ENCODE data around the gene SAPCD1. TPM values are rescaled to one million over a fixed set of nuclear protein-coding genes. Genes with fewer than 3 reads are reported as not detected.

Gene SAPCD1
- polyA plus RNA-seq, 1 experiment, result 0.88 TPM

DNA sequence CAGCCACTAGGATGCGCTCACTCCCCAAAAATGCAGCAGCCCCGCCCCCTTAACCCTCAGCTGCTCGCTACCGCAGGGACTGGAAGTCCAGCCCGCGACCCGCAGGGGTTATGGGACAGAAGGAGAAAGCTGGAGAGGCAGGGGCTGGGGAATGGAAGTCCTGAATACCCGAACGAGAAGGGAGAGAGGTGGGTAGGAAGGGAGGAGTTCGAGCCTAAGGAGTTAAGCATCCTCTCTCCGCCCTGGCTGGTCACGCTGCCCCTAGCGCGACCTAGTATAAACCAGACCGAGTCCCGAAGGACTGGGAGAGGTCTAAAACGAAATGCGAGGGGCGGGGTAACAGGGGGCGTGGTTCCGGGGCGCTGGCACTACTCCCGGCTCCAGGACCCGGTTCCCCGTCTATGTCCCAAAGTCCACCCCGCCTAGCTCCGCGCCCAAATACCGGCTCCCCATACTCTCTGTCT lies 32.9 kb upstream of the SAPCD1 start:
- POLR2A ChIA-PET, result interaction anchor here (0.5 to 1.4 kb wide), 5 partner anchors 10 to 98 kb away, joined by 3 to 8 read pairs (median 3); partner anchors contain the start of genes HSPA1A, HSPA1B, HSPA1L and LSM2
- TF ChIP-seq, protein P1, sequence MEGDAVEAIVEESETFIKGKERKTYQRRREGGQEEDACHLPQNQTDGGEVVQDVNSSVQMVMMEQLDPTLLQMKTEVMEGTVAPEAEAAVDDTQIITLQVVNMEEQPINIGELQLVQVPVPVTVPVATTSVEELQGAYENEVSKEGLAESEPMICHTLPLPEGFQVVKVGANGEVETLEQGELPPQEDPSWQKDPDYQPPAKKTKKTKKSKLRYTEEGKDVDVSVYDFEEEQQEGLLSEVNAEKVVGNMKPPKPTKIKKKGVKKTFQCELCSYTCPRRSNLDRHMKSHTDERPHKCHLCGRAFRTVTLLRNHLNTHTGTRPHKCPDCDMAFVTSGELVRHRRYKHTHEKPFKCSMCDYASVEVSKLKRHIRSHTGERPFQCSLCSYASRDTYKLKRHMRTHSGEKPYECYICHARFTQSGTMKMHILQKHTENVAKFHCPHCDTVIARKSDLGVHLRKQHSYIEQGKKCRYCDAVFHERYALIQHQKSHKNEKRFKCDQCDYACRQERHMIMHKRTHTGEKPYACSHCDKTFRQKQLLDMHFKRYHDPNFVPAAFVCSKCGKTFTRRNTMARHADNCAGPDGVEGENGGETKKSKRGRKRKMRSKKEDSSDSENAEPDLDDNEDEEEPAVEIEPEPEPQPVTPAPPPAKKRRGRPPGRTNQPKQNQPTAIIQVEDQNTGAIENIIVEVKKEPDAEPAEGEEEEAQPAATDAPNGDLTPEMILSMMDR (IDR thresholded peaks at IDR 0.05; ENCODE audit: low read depth, low read length), result peak; percentile 52
- peak; percentile 51 for DNase-seq (ENCODE audit: low read depth, low spot score)
- Histone ChIP-seq H3K9me3 (ENCODE audit: control insufficient read depth, insufficient read depth, low read length) (peaks cover 4% of the 10 kb centered on the region; the same call in 1 of the 2 replicates), H3K27me3 (ENCODE audit: control insufficient read depth, insufficient read depth, low read length) (no peaks in the 10 kb centered on the region), H3K4me3 (ENCODE audit: low read depth, low read length) (peak overlapping the region; percentile 90), H3K27ac (ENCODE audit: low read depth, low read length) (peak overlapping the region; percentile 90)
- CTCF ChIA-PET, result interaction anchor here (0.5 to 2.8 kb wide), 12 partner anchors 9 to 222 kb away, joined by 3 to 11 read pairs (median 4); partner anchors contain the start of gene MSH5

DNA sequence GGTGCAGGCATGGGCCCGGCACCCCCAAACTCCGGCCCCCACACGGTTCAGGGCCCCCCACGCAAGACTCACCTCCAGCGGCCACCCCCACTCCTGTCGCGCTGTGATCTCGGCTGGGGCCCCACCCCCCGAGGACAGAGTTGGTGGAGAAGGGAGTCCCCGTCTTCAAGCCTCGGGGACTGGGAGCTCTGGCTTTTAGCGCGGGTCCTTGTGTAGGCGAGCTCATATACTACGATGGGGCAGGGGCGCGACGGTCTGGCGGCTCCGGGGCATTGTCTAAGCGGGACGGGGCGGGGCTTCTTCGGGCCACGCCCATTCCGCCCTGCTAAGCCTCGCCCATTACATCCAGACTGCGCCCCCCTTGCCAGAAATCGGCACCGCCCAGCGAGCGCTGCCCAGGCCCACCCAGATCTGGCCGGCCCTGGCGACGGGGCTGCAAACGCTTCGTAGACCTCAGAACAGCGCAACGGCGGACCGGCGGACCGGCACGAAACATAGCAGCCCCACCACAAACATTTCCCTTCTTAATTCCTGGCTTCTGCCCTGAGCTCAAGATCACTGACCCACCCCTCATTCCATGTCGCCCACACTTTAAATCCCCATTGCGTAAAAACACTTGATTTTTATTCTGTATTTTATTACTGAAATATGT lies 32.4 kb upstream of the SAPCD1 start:
- ChIA-PET CTCF (interaction anchor here (0.5 to 2.8 kb wide), 13 partner anchors 9 to 222 kb away, joined by 3 to 11 read pairs (median 4); partner anchors contain the start of gene MSH5), POLR2A (interaction anchor here (0.9 to 1.5 kb wide), 5 partner anchors 10 to 97 kb away, joined by 3 to 8 read pairs (median 4); partner anchors contain the start of genes HSPA1A, HSPA1B, HSPA1L and LSM2)
- TF ChIP-seq, protein P1 (IDR thresholded peaks at IDR 0.05; ENCODE audit: low read depth, low read length), result no peak
- peaks cover 4% of the 10 kb centered on the region; the same call in 1 of the 2 replicates for H3K9me3 ChIP-seq (ENCODE audit: control insufficient read depth, insufficient read depth, low read length)
- peak overlapping the region; percentile 90 for H3K27ac ChIP-seq (ENCODE audit: low read depth, low read length)
- peak; percentile 75 for DNase-seq (ENCODE audit: low read depth, low spot score)
- peak overlapping the region; percentile 90 for H3K4me3 ChIP-seq (ENCODE audit: low read depth, low read length)
- no peaks in the 10 kb centered on the region for H3K27me3 ChIP-seq (ENCODE audit: control insufficient read depth, insufficient read depth, low read length)

DNA sequence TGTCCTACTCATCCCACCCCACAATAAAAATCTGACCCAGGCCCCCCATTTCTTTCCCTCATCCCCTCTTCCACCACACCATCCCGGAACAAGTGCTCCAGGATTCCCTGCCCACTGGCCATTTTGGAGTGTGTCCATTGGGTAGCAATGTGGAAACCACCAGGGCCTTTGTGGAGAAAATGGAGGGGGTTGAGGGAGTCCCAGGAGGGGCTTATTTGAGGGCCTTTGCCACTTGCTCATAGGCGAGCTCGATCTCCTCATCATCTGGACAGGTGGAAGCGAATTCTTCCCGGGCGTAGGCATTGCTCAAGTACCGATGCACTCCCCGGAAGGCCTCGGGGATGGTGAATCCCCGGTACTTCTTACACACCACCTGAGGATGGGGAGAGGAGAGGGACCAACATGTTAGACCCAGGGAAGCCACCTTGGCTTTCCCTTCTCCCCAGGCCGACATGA lies 31.8 kb upstream of the SAPCD1 start:
- ChIA-PET CTCF (interaction anchor here (0.5 to 2.8 kb wide), 4 partner anchors 8 to 100 kb away, joined by 3 to 11 read pairs (median 6); partner anchors contain the start of gene MSH5), POLR2A (interaction anchor here (1.5 kb wide), 1 partner anchor 9 kb away, joined by 5 read pairs; the partner anchor contains the start of gene MSH5)
- DNase-seq (ENCODE audit: low read depth, low spot score), result no peak
- peak overlapping the region; percentile 90 for H3K27ac ChIP-seq (ENCODE audit: low read depth, low read length)
- H3K9me3 ChIP-seq (ENCODE audit: control insufficient read depth, insufficient read depth, low read length), result peaks cover 4% of the 10 kb centered on the region; the same call in 1 of the 2 replicates
- H3K27me3 ChIP-seq (ENCODE audit: control insufficient read depth, insufficient read depth, low read length), result no peaks in the 10 kb centered on the region
- no peak overlapping the region; the same call in 1 of the 2 replicates for H3K4me3 ChIP-seq (ENCODE audit: low read depth, low read length)
- TF ChIP-seq, protein P1 (IDR thresholded peaks at IDR 0.05; ENCODE audit: low read depth, low read length), result no peak

DNA sequence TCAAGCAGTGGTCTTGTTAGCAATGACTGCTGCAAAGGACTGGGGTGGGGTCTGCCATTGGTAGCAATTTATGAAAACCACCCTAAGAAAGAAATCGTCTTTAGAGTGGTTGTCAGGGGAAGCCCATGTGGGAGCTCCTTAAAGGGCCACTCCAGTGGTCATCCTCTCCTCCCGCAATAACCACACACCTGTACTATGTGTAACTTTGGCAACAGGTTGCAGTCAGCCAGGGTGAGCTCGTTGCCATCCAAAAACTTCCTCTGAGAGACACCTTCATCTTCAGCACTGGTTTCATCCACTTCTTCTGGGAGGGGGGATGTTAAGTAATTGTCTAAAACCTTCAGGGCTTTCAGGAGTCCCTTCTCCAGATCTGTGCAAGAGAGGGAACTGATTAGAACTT lies 30.4 kb upstream of the SAPCD1 start:
- no peak for DNase-seq (ENCODE audit: low read depth, low spot score)
- TF ChIP-seq, protein P1 (IDR thresholded peaks at IDR 0.05; ENCODE audit: low read depth, low read length), result no peak
- Histone ChIP-seq H3K4me3 (ENCODE audit: low read depth, low read length) (no peak overlapping the region), H3K27ac (ENCODE audit: low read depth, low read length) (no peak overlapping the region), H3K27me3 (ENCODE audit: control insufficient read depth, insufficient read depth, low read length) (no peaks in the 10 kb centered on the region), H3K9me3 (ENCODE audit: control insufficient read depth, insufficient read depth, low read length) (peaks cover 4% of the 10 kb centered on the region; the same call in 1 of the 2 replicates)
- POLR2A ChIA-PET, result no interaction called here
- CTCF ChIA-PET, result interaction anchor here (1.2 to 1.3 kb wide), 2 partner anchors 37 to 59 kb away, joined by 4 to 6 read pairs; no protein-coding TSS in a partner anchor
